Testis (tissue), 2 donors: ENCODE measurements around the gene RNF141.

Experiments
- CTCF ChIP-seq, 3 experiments: fragments of 450-650 bp in 2 of 3; fragments of 200-600 bp in 1 of 3; sonication (generic) in 1 of 3; IDR thresholded peaks; one replicate each; pipeline ENCODE4 v1.5.1; 2016 to 2019; ENCODE audit warnings: antibody characterized with exemption in 3 of 3, mild to moderate bottlenecking in 2 of 3, moderate library complexity in 1 of 3
- POLR2A ChIP-seq: fragments of 450-650 bp; IDR thresholded peaks from one replicate; pipeline ENCODE4 v1.6.1; 2017; ENCODE audit warnings: antibody characterized with exemption, mild to moderate bottlenecking, moderate library complexity

DNA sequence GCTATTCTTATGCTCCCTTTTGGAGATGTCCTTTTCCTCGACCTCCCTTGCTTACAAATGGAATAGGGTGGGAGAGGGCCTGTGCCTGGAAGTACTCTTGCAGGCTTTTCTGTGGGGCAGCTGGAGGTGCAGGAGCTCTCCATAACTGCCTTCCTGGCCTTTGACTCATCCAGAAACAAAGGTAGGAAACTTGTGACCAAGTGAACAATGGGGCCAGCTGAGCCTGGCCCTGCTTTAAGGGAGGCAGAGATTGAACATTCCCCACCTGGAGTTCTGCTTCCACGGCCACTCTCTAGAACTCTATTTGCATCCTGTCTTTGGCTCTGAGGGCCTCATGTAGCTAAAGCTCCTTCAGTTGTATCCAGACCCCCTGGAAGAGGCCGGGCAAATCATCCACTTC, 32.6 kb upstream of the RNF141 start:
- TF ChIP-seq CTCF (IDR thresholded peaks at IDR 0.05) (no peak), POLR2A (no peak)
